Heart left ventricle (tissue), 13 donors: Measurements from ENCODE around the gene PRKAG2.

ENCODE experiments used
- CTCF ChIP-seq, 12 donors: fragments of 200-600 bp; sonication (generic) in 4 of 12; IDR thresholded peaks; one replicate each; pipeline versions ENCODE4 v1.5.0 to v1.8.0; 2018 to 2022; ENCODE audit warnings: antibody characterized with exemption in 12 of 12, mild to moderate bottlenecking in 5 of 12
- POLR2A ChIP-seq, 2 donors: fragments of 450-650 bp; IDR thresholded peaks; one replicate each; pipeline ENCODE4 v1.6.1; 2017; ENCODE audit warnings: antibody characterized with exemption in 2 of 2, mild to moderate bottlenecking in 2 of 2, moderate library complexity in 2 of 2
- donor health status: ischemic (EF 13 %, LVEDD 7.1; RV severe dilation, severe dysfunction).
- donor health status: DM: no; HTN: yes; CAD: no.
- donor health status: DM: no; HTN: no; CAD: no.
- donor health status: ischemic (EF 25% LVEDD 6.9; RV normal size, moderate dysfunction).
- donor health status: ischemic (EF 25% LVEDD 5.7; RV mildly dilated, moderate dysfunction).
- donor health status: ischemic (EF 35%, LVEDD 5.7; RV mildly dilated, moderate dysfunction).
- donor health status: nonischemic (EF 11% LVEDD 7.7; RV severe dilation, severe dysfunction).
- donor health status: DM: yes; HTN: yes; CAD: no.
- donor health status: PGD.
- donor health status: ischemic (EF 29% LVEDD 5.4; RV normal size, mild dysfunction).
- donor health status: nonischemic (EF 23%, LVEDD 6.1; RV moderate dilation, normal function).

- no peak for TF ChIP-seq CTCF (IDR thresholded peaks at IDR 0.05)
- TF ChIP-seq POLR2A (IDR thresholded peaks at IDR 0.05) = no peak
Observed at GRCh38 chr7:151854720-151855071, 22.2 kb downstream of the PRKAG2 start.
